GM12801 (cell line): ENCODE results near the gene IL17C.

Experiments used
- CTCF ChIP-seq: IDR thresholded peaks from one replicate; pipeline ENCODE4 v1.5.1; 2011; ENCODE audit warnings: control low read depth; ENCODE audit not compliant: insufficient read length; ENCODE audit errors: extremely low read depth

The IL17C gene

GRCh38 chr16:88649195-88649923 is 11.0 kb downstream of the IL17C start:
- no peak for TF ChIP-seq CTCF

- no peak for TF ChIP-seq CTCF
These were observed 11.8 kb downstream of the IL17C start for GRCh38 chr16:88649924-88650748.

- TF ChIP-seq CTCF: no peak
These were observed 12.4 kb downstream of the IL17C start, which contains the start of gene CYBA for GRCh38 chr16:88650749-88651275. Gene CYBA (minus strand): TSS chr16:88651053. CDS start chr16:88651013, 40 bp downstream.

- TF ChIP-seq CTCF: no peak
These were observed 13.1 kb downstream of the IL17C start for GRCh38 chr16:88651276-88651988.

GRCh38 chr16:88651989-88652761 is 13.8 kb downstream of the IL17C start:
- TF ChIP-seq CTCF: no peak

GRCh38 chr16:88652762-88653063 is 14.3 kb downstream of the IL17C start:
- TF ChIP-seq CTCF: no peak
